GM21381 (cell line): ENCODE results near the gene GALNT6.

Experiments used
- ATAC-seq: cut with Tn5 transposase; IDR thresholded peaks from one replicate; pipeline ENCODE4 v1.9.1; 2021; ENCODE audit warnings: mild to moderate bottlenecking, moderate library complexity; ENCODE audit not compliant: unreplicated experiment

Gene GALNT6

DNA sequence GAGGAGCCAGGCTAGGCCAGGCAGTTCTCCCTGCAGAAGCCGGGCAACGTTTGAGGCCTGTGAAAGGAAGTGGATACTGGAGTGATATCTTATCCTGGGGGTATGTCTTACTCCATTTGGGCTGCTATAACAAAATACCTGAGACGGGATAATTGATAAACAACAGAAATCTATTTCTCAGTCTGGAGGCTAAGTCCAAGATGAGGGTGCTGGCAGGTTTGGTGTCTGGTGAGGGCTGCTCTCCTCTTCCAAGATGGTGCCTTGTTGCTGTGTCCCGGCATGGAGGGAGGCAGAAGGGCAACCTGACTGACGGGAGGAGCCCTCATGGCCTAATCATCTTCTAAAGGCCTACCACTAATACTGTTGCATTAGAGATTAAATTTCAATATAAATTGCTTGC is 15.7 kb upstream of the GALNT6 start:
- no peak for ATAC-seq

DNA sequence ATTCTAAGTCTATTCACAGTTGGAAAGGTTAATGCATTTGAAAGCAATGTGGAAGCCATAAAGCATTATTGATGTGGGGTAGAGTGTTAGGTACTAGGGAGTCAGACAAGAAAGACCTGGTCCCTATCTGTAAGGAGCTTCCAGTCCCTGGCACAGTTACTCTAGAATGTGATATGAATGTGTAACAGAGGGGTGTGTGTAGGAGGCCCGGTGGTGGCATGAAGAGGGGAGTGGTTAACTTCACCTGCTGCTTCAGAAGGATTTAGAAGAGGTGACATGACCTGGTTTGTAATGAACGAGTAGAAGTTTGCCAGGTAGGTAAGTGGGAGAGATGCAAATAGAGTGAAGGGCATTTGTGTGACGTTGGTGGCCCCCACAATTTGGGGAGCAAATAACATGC is 15.1 kb upstream of the GALNT6 start:
- ATAC-seq, result no peak

DNA sequence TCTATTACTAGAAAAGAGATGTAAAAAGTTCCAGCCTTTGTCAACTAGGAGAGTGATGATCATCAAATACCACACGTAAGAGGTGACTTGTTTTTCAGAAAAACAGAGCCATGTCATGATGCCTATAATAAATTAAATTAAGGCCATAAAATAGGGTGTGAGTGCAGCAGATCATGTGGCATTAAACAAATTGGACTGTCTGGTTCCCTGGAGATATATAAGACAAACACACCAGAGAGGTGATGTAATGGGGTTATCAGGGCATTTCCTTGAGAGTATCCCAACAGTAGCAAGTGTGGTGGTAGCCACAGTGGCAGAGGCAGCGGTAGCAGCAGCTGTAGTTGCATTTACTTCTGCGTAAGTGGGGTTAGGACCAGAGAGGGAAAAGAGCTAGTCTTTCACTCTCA is 14.6 kb upstream of the GALNT6 start:
- ATAC-seq, result no peak

DNA sequence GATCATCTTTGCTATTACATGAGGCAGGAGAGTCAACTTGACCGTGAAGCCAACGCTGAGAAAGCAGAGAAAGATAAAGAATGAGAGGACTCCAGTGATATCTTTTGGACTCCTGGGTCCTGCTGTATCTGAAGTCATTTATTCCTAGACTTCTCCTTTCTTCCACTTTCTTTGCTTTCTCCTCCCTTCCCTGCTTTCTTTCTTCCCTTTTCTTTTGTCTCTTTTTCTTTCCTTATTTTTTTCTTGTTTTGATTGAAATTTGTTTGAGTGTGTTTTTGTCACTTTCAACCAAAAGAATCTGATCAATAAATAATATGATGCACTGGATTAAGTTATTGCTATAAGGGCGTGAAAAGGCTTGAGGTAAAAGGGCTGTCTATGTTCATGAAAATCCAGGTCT is 13.4 kb upstream of the GALNT6 start:
- no peak for ATAC-seq

DNA sequence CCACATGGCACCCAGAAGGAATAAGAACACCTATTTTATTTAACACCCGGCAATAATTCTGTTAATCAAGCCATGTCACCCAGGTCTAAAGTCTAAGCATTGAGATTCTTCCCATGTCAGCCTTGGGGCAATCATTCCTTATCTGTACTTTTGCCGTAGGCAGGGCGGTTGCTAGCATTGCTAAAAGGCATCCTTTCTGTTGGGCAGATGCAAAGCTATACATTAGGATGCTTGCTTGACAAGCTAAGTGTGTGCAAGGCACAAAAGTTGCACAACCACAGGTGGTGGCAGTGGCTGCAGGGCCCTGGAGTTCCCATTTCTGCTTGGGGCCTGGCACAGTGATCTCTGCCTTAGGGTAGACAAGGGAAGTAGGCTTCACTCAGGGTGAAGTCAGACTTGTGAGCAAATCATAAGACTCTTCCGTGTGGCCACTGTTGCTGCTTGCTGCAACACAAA is 12.5 kb upstream of the GALNT6 start:
- no peak for ATAC-seq

DNA sequence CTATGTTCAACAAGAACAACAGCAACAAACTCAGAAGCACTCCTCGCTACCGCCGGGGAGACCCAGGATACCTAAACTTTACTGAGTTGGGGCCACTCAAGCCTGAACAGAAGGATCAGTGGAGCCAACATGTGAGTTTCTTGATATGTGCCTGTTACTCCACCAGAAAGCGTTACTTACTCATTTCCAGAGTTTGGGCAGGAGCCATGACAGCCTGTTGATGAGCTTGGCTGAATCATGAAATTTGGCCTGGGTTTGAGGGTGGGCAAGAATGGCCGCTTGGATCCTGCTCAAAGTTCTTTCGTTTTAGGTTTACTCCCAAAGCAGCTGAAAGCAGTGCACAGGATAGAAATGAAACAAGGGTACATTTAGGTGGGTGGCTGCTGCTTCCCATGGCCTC is 12.0 kb upstream of the GALNT6 start:
- ATAC-seq, result no peak

DNA sequence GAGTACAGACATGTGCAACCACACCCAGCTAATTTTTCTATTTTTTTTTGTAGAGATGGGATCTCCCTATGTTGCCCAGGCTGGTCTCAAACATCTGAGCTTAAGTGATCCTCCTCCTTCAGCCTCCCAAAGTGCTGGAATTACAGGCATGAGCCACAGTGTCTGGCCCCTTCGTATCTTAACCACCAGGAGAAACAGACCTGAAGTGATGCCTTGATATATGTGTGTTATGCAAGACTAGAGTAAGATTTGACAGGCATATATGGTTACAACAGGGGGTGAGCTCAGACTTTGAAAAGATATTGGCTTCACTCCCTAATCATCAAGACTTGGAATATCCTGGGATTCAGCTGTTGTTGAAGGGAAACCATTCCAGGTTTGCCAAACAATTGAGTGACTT is 10.7 kb upstream of the GALNT6 start:
- no peak for ATAC-seq

DNA sequence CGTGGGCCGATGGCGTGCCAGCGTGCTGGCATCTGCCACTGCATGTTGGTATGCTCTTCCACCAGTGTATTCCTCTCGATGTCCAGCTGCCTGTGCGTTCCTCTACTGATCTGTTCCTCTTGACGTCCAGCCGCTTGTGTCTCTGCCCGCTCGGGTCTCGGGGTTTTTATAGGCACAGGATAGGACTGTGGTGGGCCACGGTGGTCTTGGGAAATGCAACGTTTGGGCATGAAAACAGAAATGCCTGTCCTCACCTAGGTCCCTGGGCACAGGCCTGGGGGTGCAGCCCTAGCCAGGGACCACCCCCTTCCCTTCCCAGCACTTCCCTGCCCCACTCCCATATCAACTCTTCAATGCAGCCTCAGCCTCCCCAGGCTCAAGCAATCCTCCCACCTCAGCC is 10.3 kb upstream of the GALNT6 start:
- ATAC-seq, result no peak

DNA sequence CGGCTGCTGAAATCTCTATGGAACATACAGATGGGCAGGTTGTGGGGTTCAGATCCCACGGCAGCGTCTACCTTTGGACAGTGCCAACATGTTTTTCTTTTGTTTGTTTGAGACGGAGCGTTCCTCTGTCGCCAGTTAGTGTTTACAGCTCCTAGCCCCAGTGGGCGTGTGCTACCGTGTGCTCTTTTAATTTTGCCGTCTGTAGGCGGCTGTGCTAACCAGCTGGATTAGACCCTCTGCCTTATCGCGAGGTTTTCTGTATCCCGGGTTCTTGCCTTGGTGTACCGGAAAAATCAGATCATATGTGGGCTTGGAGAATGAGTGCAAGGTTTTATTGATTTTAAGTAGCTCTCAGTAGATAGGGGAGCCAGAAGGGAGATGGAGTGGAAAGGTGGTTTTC is 9.8 kb upstream of the GALNT6 start:
- no peak for ATAC-seq

DNA sequence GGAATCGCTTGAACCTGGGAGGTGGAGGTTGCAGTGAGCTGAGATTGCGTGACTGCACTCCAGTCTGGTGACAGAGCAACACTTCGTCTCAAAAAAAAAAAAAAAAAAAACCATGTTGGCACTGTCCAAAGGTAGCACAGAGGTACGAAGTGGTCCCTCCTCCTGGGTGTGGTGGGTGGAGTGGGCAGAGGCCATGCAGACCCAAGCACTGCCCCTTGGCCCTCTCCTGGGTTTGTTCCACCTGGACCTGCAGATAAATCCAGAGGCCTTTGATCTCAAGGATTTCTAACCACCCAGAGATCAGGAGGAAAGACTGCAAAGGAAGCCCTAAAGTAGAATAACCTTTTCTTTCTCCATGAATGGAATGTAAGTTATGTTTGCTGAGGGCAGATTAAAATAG is 8.7 kb upstream of the GALNT6 start:
- no peak for ATAC-seq

DNA sequence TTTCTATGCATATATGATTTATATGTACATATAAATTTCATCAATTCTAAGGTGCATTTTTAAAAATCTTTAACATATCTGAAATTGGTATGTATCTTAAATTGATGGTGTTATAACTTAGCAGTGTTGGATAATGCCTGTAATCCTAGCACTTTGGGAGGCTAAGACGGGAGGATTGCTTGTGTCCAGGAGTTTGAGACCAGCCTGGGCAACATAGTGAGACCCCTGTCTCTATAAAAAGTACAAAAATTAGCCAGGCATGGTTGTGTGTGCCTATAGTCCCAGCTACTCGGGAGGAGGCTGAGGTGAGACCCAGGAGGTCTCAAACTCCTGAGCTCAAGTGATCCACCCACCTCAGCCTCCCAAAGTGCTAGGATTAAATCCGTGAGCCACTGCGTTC is 6.5 kb upstream of the GALNT6 start:
- ATAC-seq, result no peak

DNA sequence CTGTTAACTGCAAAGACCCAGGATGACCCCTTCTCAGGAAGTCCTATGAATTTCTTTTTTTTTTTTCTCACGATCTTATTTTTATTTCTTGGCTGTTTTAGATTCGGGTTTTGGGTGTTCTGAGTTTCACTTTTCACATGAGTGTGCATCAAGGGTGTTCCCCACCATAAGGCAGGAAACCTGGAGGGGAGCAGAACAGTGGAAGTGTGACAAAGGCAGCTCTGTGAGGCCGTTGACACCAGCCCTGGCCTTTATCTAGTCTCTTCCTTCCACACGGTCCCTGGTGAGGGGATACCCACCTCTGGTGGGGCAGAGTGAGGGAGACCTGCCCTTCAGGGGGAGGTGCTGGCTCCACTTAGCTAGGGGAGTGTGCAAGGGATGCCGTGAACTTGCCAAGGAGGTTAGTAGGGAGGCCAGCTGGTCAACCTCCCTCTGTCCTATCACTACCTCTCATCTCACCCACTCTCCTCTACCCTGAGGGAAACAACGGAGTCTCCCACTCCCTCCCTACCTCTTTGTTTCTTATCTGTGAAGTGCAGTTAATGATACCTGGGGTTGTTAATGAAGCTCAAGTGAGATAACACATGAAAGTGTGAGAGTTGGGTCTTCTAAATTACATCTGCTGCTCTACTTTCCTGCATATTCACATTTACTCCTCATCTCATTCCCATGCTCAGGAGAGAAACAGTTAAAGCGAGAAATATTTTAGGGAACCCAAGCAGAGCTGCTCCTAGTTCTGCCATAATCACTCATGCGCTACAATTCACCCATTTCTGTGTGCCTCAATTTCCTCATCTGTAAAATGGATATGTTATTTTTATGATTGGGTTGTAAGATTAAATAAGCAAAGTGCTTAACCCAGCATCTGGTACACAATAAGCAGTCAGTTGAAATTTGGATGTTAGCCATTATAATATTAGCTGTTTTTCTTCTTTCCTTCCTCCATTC is 4.4 kb upstream of the GALNT6 start:
- ATAC-seq, result no peak

DNA sequence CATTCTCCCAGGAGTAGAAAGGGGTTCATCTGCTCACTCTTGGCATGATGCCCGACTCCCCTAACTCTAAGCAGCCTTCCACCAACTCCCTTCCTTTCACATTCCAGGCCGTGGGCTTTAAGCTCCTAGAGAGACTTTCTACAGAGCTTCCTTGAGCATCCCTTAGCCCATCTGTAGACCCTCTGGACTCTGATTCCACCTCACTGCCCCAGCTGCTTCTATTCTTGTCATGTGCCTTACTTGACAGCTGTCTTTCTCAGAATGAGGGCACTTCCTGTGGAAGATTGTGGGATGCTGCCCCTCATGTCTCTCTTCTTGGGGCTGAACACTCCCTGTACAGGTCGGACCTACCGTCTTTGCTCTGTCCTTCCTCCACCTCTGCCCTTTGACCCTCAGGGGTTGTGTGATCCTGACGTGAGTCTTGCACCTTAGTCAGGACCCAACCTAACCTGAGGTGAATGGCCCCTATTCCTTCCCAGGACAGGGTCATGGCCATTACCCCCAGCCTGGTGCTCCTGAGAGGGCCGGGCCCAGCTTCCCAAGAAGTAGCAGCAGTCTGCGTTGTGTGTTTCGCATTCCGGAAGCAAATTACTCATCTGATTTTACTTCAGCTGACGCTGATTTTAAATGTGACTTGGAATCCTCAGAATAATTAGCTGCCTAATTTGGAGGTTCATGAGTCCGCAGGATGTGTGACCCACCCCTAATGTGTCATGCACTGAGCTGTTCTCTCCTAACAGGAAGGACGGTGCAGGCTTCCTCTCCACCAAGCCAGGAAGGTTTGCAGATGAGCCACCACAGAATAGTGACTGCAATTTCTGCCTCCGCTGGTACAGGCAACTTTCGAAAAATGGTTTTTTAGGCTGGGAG is 2.7 kb upstream of the GALNT6 start:
- no peak for ATAC-seq

DNA sequence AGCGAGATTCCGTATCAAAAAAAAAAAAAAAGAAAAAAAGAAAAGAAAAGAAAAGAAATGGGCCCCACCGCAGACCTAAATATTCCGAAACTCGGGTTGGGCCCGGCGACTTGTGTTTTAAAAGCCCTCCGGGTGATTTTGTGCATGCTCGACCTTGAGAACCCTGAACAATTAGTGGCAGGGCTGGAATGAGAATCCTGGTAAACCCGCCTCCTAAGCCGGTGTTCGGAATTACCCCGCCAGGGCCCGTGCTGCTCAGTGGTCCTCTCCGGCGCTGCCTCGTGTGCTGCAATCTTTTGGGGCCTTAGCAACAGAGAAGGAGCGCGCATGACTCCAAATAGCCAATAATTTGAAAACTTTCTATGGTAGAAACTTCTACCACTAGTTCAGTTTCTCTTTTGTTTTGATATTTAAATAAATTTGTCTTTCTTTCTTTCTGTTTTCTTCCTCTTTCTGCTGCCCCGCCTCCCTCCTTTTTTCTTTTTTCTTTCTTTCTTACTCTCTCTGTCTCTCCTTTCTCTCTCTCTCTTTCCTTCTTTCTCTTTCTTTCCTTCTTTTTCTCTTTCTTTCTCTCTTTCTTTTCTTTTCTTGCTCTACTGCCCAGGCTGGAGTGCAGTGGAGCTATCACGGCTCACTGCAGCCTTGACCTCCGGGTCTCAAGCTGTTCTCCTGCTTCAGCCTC is 1.5 kb upstream of the GALNT6 start:
- ATAC-seq, result no peak

DNA sequence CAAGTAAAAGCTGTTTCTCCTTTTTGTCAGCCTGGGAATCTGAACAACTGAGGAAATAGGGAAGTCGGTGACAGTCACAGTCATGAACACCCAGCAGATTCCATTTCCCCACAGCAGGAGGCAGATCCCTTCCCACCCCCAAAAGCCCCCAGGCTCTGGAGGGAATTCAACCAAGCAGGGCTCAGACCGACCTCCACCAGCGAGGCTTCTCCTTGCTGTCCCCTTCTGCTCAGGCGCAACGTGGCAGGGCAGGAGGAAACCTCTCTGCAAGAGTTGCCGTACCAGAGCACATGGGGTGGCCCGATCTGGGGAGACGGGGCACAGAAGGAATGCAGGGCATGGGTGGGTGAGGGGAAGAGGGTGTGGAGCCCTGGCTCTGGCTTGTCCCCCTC is 319 bp downstream of the GALNT6 start:
- ATAC-seq, result no peak

DNA sequence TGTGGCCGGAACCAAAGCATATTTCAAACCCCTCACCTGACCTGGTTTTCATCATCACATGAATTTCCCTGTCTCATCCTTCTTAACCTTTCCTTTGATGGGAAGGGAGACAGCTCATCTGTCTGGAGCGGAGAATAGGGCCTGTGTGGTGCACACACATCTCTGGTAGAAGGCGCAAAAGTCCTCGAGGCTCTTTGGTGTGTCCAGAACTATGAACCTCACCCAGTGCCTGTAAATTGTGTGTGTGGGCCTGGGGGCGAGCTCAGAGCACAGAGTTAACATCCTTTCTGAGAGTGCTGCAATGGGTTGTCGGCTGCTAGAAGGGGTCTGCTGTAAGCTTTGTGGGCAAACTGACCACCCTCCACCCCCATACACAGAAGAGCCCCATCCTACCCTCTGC is 749 bp downstream of the GALNT6 start:
- ATAC-seq, result no peak

DNA sequence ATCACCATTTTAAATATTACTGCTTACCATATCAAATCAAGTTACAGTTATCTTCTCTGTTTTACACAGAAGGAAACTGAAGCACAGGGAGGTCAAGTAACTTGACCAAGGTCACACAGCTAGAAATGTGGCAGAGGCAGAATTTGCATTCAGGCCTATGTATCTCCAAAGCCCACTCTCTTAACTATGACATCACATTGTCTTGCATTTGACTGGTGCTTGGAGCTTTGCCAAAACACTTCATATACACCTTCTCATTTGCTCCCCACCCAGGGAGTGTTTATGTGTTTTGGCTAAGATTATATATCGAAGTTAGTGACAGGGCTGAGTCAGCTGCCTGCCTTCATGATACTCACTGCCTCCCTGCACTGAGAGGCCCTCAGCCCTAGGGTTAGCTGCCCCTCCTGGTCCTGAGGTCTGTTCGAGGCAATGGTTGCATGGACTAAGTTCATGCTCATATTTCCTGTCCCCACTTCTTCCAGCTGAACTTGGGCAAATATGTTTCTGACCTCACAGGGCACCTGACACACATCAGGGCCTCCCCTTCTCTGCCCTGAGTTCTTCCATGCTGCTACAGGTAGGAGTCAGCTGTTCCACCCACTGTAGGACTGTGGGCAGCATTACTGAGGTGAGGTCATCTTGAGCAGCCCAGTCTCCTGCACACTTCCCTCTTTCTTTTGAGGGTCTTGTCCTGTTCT is 1.8 kb downstream of the GALNT6 start:
- no peak for ATAC-seq

DNA sequence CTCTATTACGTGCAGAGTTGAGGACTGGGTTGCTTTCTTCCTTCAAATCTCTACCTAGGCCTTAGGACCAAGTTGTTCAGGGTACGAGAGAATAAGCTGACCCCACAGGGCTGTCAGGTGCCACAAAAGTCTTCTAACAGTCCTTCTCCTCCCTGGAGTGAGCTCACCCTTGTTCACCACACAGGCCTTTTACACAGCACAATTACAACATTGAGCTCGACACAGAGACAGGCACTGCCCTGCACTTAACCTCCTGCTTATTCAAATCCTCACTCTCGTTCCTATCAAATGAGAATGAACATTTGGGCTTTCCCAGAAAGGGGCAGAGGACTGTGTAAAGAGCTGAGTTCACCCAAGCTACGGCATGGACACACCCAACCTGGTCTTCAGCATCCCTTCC is 2.4 kb downstream of the GALNT6 start:
- ATAC-seq, result no peak

DNA sequence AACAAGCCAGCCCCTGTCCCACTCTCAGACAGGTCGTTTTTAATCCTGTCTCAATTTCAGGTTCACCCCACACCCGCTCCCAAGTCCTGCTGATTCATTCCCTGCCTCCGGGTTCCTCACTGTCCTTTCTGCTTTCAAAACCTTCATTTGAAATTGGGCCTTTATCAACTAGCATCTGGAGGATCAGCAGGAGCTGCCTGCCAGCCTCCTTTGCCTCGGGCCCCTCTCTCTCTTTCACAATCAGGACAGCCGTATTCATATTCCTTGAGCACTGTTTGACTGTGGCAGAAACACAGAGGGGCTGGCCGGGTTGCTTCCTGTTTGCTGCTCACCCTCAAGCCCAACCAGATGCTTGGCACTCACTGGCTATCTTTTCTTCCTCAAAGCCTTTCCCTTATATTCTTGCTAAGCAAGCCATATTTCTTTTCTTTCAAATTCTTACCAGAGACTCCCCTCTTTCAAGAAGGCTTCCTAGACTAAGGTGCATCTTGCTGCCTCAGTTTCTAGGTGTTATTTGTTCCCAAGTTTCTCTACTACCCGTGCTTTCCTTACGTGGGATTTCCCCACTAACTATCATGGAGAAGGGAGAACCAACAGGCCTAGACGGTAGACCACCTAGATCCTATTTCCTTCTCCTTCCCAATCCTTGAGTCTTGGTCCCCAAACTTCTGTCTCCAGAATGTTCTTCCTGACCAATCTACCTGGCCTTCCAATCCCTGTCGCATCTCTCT is 3.0 kb downstream of the GALNT6 start:
- no peak for ATAC-seq

DNA sequence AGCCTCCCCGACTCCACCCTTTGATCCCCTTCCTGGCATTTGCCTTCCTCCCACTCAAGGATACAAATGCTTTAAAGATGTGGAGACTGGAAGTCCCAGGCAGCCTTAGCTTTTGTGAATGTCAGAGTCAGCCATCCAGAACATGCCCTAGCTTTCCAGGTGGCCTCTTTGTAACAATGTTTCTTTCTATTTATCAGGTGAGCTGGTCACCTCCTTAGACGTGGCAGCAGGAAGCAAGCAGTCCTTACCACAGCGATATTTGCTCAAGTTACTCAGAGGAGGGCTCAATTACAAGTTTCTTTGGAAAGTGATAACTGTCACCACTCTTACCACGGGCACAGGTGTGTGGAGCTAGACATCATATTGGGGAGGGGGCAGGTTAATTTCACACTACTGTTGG is 4.9 kb downstream of the GALNT6 start:
- no peak for ATAC-seq
